Breast epithelium (tissue), 3 donors: ENCODE data around the gene CNTNAP2.

Experiments
- POLR2A ChIP-seq: fragments of 450-650 bp; IDR thresholded peaks from one replicate; pipeline ENCODE4 v1.6.1; 2016; ENCODE audit warnings: antibody characterized with exemption, mild to moderate bottlenecking, moderate library complexity
- POLR2AphosphoS5 ChIP-seq, 3 donors: sonication (generic); formaldehyde crosslinking; IDR thresholded peaks; one replicate each; pipeline ENCODE4 v1.6.1; 2017; ENCODE audit warnings: antibody characterized with exemption in 3 of 3

- TF ChIP-seq POLR2A (no peak), POLR2AphosphoS5 (IDR thresholded peaks at IDR 0.05) (no peak)
Observed at GRCh38 chr7:146235195-146235594, 118.6 kb downstream of the CNTNAP2 start.
